RWPE2 (cell line): ENCODE measurements around the gene CSTA.
A peak's percentile ranks its signal among the peaks of the same experiment; 100 is the strongest.

Source experiments
- ATAC-seq: fragments of 200-7000 bp; cut with Tn5 transposase; 3 replicates; pipeline ENCODE4 v1.9.1; 2021; ENCODE audit warnings: low read depth
- DNase-seq: peaks from one replicate; pipeline ENCODE4 v3.0.0-alpha.2; 2020; ENCODE audit warnings: low spot score
- H3K27ac ChIP-seq: fragments of 450-650 bp; 2 replicates; pipeline ENCODE4 v1.5.1; 2017; ENCODE audit warnings: mild to moderate bottlenecking; ENCODE audit not compliant: poor library complexity, severe bottlenecking
- H3K27me3 ChIP-seq: fragments of 250-450 bp; sonication (Bioruptor Pico); 2 replicates; pipeline ENCODE4 v1.5.1; 2021; ENCODE audit warnings: mild to moderate bottlenecking, moderate library complexity; ENCODE audit not compliant: insufficient read depth, poor library complexity, severe bottlenecking
- H3K36me3 ChIP-seq: fragments of 250-450 bp; sonication (Bioruptor Pico); 2 replicates; pipeline ENCODE4 v1.5.1; 2020; ENCODE audit warnings: low read depth, mild to moderate bottlenecking, moderate library complexity
- H3K4me1 ChIP-seq: fragments of 250-450 bp; sonication (Bioruptor Pico); 2 replicates; pipeline ENCODE4 v1.5.1; 2021; ENCODE audit warnings: mild to moderate bottlenecking, moderate library complexity; ENCODE audit not compliant: insufficient read depth, poor library complexity, severe bottlenecking
- H3K4me3 ChIP-seq: fragments of 250-450 bp; sonication (Bioruptor Pico); 2 replicates; pipeline ENCODE4 v1.5.1; 2021; ENCODE audit warnings: mild to moderate bottlenecking, moderate library complexity; ENCODE audit not compliant: severe bottlenecking
- H3K9me3 ChIP-seq: fragments of 250-450 bp; sonication (Bioruptor Pico); 2 replicates; pipeline ENCODE4 v1.5.1; 2021; ENCODE audit warnings: mild to moderate bottlenecking, moderate library complexity; ENCODE audit not compliant: severe bottlenecking
- TF ChIP-seq, protein P1 (sequence below): fragments of 450-650 bp; IDR thresholded peaks from one replicate; pipeline ENCODE4 v1.5.1; 2017; ENCODE audit warnings: mild to moderate bottlenecking, moderate library complexity; ENCODE audit not compliant: poor library complexity, severe bottlenecking

Gene CSTA, protein sequence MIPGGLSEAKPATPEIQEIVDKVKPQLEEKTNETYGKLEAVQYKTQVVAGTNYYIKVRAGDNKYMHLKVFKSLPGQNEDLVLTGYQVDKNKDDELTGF

DNA sequence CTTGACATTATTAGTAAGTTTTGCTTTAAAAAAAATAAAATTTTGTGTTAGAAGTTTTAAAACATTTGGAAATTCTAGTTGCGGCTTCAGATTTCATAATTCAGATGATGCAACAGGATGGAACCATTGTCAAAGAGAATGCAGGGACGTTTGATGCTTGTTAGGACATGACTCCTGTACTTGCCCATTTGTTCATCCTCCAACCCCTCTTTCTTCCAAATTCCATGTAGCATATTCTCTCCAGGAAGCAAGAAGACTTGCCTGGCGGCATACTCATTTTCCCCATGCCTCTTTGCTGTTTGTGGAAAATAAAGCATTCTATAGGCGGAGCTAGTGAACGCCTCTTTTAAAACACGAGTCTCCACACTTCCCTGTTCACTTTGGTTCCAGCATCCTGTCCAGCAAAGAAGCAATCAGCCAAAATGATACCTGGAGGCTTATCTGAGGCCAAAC lies at the start of gene CSTA:
CSTA (plus strand) TSS at position 378 of the 453 bp plus-strand sequence; CDS start at position 423, 45 bp downstream.
- Histone ChIP-seq H3K4me1 (peaks cover 25% of the 10 kb centered on the region), H3K27me3 (no peaks in the 10 kb centered on the region), H3K36me3 (peaks cover 17% of the 10 kb centered on the region), H3K9me3 (no peaks in the 10 kb centered on the region), H3K27ac (peak within 1 kb of the TSS; percentile 84), H3K4me3 (peak within 1 kb of the TSS; percentile 30)
- TF ChIP-seq, protein P1, sequence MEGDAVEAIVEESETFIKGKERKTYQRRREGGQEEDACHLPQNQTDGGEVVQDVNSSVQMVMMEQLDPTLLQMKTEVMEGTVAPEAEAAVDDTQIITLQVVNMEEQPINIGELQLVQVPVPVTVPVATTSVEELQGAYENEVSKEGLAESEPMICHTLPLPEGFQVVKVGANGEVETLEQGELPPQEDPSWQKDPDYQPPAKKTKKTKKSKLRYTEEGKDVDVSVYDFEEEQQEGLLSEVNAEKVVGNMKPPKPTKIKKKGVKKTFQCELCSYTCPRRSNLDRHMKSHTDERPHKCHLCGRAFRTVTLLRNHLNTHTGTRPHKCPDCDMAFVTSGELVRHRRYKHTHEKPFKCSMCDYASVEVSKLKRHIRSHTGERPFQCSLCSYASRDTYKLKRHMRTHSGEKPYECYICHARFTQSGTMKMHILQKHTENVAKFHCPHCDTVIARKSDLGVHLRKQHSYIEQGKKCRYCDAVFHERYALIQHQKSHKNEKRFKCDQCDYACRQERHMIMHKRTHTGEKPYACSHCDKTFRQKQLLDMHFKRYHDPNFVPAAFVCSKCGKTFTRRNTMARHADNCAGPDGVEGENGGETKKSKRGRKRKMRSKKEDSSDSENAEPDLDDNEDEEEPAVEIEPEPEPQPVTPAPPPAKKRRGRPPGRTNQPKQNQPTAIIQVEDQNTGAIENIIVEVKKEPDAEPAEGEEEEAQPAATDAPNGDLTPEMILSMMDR: no peak
- no peak for DNase-seq
- peak; percentile 94 for ATAC-seq

DNA sequence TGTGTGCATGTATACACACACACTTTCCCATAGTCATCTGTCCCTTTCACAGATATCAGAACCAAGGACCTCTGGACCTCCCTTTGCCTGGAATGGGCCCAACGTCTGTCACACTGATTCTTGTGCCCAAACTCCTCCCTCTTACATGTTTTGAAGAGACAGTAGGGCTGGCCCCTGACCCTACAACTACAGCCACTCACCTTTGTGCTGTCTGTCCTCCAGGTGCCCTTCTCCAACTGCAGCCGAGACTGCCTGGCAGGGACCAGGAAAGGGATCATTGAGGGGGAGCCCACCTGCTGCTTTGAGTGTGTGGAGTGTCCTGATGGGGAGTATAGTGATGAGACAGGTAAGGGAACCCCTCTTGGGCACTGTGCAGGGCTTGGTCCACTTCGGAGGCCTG lies 43.2 kb upstream of the CSTA start:
- Histone ChIP-seq H3K36me3 (no peaks in the 10 kb centered on the region), H3K4me1 (no peaks in the 10 kb centered on the region), H3K9me3 (no peaks in the 10 kb centered on the region), H3K27me3 (no peaks in the 10 kb centered on the region), H3K27ac (no peak overlapping the region), H3K4me3 (no peak overlapping the region)
- TF ChIP-seq, protein P1: no peak
- no peak for DNase-seq
- no peak for ATAC-seq

DNA sequence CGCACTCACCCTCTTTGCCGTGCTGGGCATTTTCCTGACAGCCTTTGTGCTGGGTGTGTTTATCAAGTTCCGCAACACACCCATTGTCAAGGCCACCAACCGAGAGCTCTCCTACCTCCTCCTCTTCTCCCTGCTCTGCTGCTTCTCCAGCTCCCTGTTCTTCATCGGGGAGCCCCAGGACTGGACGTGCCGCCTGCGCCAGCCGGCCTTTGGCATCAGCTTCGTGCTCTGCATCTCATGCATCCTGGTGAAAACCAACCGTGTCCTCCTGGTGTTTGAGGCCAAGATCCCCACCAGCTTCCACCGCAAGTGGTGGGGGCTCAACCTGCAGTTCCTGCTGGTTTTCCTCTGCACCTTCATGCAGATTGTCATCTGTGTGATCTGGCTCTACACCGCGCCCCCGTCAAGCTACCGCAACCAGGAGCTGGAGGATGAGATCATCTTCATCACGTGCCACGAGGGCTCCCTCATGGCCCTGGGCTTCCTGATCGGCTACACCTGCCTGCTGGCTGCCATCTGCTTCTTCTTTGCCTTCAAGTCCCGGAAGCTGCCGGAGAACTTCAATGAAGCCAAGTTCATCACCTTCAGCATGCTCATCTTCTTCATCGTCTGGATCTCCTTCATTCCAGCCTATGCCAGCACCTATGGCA lies 41.1 kb upstream of the CSTA start:
- Histone ChIP-seq H3K9me3 (no peaks in the 10 kb centered on the region), H3K27ac (no peak overlapping the region), H3K36me3 (no peaks in the 10 kb centered on the region), H3K27me3 (no peaks in the 10 kb centered on the region), H3K4me1 (no peaks in the 10 kb centered on the region), H3K4me3 (no peak overlapping the region)
- TF ChIP-seq, protein P1: no peak
- DNase-seq (no peak), ATAC-seq (no peak)

DNA sequence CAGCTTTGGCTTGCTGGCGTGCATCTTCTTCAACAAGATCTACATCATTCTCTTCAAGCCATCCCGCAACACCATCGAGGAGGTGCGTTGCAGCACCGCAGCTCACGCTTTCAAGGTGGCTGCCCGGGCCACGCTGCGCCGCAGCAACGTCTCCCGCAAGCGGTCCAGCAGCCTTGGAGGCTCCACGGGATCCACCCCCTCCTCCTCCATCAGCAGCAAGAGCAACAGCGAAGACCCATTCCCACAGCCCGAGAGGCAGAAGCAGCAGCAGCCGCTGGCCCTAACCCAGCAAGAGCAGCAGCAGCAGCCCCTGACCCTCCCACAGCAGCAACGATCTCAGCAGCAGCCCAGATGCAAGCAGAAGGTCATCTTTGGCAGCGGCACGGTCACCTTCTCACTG lies 40.6 kb upstream of the CSTA start:
- DNase-seq: no peak
- Histone ChIP-seq H3K9me3 (no peaks in the 10 kb centered on the region), H3K36me3 (no peaks in the 10 kb centered on the region), H3K27me3 (no peaks in the 10 kb centered on the region), H3K4me1 (no peaks in the 10 kb centered on the region), H3K27ac (no peak overlapping the region), H3K4me3 (no peak overlapping the region)
- no peak for ATAC-seq
- TF ChIP-seq, protein P1: no peak

DNA sequence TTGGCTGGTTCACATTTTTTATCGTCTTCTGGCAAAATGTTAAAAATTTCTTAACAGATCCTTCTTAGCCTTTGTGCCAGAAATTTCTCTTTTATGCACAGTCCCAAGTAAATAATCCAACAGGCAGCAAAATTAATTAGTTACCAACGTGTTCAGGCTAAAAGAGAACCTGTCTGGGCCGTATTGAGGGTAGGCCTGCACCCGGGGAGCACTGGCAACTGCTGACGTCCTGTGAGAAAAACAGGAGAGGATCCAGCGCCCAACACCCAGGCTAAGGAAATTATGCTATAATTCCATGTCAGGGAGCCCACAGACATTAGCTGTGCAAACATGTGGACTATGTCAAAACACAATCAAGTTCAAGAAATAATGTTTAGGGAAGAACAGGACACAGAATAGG lies 30.7 kb upstream of the CSTA start:
- DNase-seq: no peak
- H3K9me3 ChIP-seq: no peaks in the 10 kb centered on the region

More for the DNA sequence above, 30.7 kb upstream of the CSTA start:
- TF ChIP-seq, protein P1: no peak
- H3K4me3 ChIP-seq: no peak overlapping the region
- H3K4me1 ChIP-seq: no peaks in the 10 kb centered on the region
- H3K27me3 ChIP-seq: no peaks in the 10 kb centered on the region
- no peak overlapping the region for H3K27ac ChIP-seq
- no peaks in the 10 kb centered on the region for H3K36me3 ChIP-seq
- no peak for ATAC-seq
